GM21528 (cell line): Measurements from ENCODE around the gene EXO5.
A peak's percentile ranks its signal among the peaks of the same experiment; 100 is the strongest.
"Not testable (repeated sequence)": the region's sequence is repeated elsewhere in the genome, so short reads cannot be mapped to it uniquely, and the experiment has no call there.

Experiments
- ATAC-seq: cut with Tn5 transposase; IDR thresholded peaks from one replicate; pipeline ENCODE4 v1.9.1; 2021; ENCODE audit warnings: mild to moderate bottlenecking, moderate library complexity; ENCODE audit not compliant: unreplicated experiment, low FRiP score

Gene EXO5

GRCh38 chr1:40508375-40509341, at the start of gene EXO5:
TSS of gene EXO5 (plus strand) at chr1:40508767. CDS start at chr1:40514545, 5,778 bp downstream.
- peak; percentile 87 for ATAC-seq

- ATAC-seq: no peak
Measured at GRCh38 chr1:40462956-40463590, 45.5 kb upstream of the EXO5 start.

- ATAC-seq: no peak
Measured at GRCh38 chr1:40469327-40469726, 39.2 kb upstream of the EXO5 start.

- no peak for ATAC-seq
Measured at GRCh38 chr1:40475268-40475667, 33.3 kb upstream of the EXO5 start.

GRCh38 chr1:40476924-40477677, 31.5 kb upstream of the EXO5 start, which contains the start of gene ZFP69:
TSS of gene ZFP69 (plus strand) at chr1:40477290. CDS start at chr1:40479362, 2,072 bp downstream.
- ATAC-seq: no peak

GRCh38 chr1:40477678-40478053, 30.9 kb upstream of the EXO5 start:
- ATAC-seq: no peak

GRCh38 chr1:40478276-40478675, 30.3 kb upstream of the EXO5 start:
- ATAC-seq: no peak

GRCh38 chr1:40479156-40479555, 29.4 kb upstream of the EXO5 start:
- no peak for ATAC-seq

GRCh38 chr1:40495315-40495903, 13.2 kb upstream of the EXO5 start:
- no peak for ATAC-seq

GRCh38 chr1:40502651-40503050, 5.9 kb upstream of the EXO5 start:
- not testable (repeated sequence) for ATAC-seq

GRCh38 chr1:40507973-40508372, 594 bp upstream of the EXO5 start:
- ATAC-seq: no peak

GRCh38 chr1:40519517-40519916, 10.9 kb downstream of the EXO5 start:
- ATAC-seq: no peak

GRCh38 chr1:40530735-40531380, 22.3 kb downstream of the EXO5 start:
- ATAC-seq: no peak

- ATAC-seq: peak; percentile 96
Measured at GRCh38 chr1:40531381-40532061, 23.0 kb downstream of the EXO5 start, which contains the start of gene ZNF684. TSS of gene ZNF684 (plus strand) at chr1:40531637. CDS start at chr1:40533167, 1,530 bp downstream.

GRCh38 chr1:40532062-40532389, 23.5 kb downstream of the EXO5 start:
- no peak for ATAC-seq

GRCh38 chr1:40532844-40533424, 24.4 kb downstream of the EXO5 start:
- peak; percentile 45 for ATAC-seq

- no peak for ATAC-seq
Measured at GRCh38 chr1:40534589-40534988, 26.0 kb downstream of the EXO5 start.

GRCh38 chr1:40535732-40536131, 27.2 kb downstream of the EXO5 start:
- ATAC-seq: no peak

- ATAC-seq: no peak
Measured at GRCh38 chr1:40539338-40539737, 30.8 kb downstream of the EXO5 start.
